OCI-LY1 (cell line): ENCODE measurements around the gene TSEN34.
"Not testable (repeated sequence)": the region's sequence is repeated elsewhere in the genome, so short reads cannot be mapped to it uniquely, and the experiment has no call there.

ENCODE experiments used
- EZH2 ChIP-seq: fragments of 200-600 bp; sonication (generic), shearing (Covaris generic); IDR thresholded peaks from 2 replicates; pipeline ENCODE4 v1.8.0; 2017; ENCODE audit warnings: borderline replicate concordance, mixed run types, mild to moderate bottlenecking, antibody characterized with exemption, low read length, moderate library complexity, mixed read lengths
- TF ChIP-seq, protein P1 (sequence below): fragments of 200-600 bp; sonication (generic), shearing (Covaris generic); IDR thresholded peaks from 2 replicates; pipeline ENCODE4 v1.5.1; 2017; ENCODE audit warnings: mild to moderate bottlenecking, antibody characterized with exemption, low read length, moderate library complexity, mixed read lengths

GRCh38 chr19:54242234-54242633 is 51.1 kb downstream of the TSEN34 start:
- TF ChIP-seq, protein P1, sequence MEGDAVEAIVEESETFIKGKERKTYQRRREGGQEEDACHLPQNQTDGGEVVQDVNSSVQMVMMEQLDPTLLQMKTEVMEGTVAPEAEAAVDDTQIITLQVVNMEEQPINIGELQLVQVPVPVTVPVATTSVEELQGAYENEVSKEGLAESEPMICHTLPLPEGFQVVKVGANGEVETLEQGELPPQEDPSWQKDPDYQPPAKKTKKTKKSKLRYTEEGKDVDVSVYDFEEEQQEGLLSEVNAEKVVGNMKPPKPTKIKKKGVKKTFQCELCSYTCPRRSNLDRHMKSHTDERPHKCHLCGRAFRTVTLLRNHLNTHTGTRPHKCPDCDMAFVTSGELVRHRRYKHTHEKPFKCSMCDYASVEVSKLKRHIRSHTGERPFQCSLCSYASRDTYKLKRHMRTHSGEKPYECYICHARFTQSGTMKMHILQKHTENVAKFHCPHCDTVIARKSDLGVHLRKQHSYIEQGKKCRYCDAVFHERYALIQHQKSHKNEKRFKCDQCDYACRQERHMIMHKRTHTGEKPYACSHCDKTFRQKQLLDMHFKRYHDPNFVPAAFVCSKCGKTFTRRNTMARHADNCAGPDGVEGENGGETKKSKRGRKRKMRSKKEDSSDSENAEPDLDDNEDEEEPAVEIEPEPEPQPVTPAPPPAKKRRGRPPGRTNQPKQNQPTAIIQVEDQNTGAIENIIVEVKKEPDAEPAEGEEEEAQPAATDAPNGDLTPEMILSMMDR: not testable (repeated sequence)
- TF ChIP-seq EZH2: not testable (repeated sequence)
